Hepatocyte (in vitro differentiated cells): ENCODE results near the gene IL2RA. TPM values are rescaled to one million over a fixed set of nuclear protein-coding genes. Genes with fewer than 3 reads are reported as not detected.

Source experiments
- DNase-seq: peaks from one replicate; pipeline ENCODE4 v3.0.0-alpha.2; 2016; ENCODE audit warnings: low spot score
- H2AFZ ChIP-seq: fragments of 200-600 bp; sonication (generic); 2 replicates; pipeline ENCODE4 v1.6.0; 2016; ENCODE audit warnings: antibody characterized with exemption, mild to moderate bottlenecking
- H3K27ac ChIP-seq: fragments of 200-600 bp; sonication (generic); 2 replicates; pipeline ENCODE4 v1.5.1; 2016; ENCODE audit warnings: mild to moderate bottlenecking
- H3K27me3 ChIP-seq: fragments of 200-600 bp; sonication (generic); 2 replicates; pipeline ENCODE4 v1.6.1; 2016
- H3K36me3 ChIP-seq: fragments of 200-600 bp; sonication (generic); replicated peaks from 2 replicates; pipeline ENCODE4 v1.5.1; 2016; ENCODE audit warnings: low read depth; ENCODE audit not compliant: insufficient read depth
- H3K4me1 ChIP-seq: fragments of 200-600 bp; sonication (generic); 2 replicates; pipeline ENCODE4 v1.5.1; 2016; ENCODE audit warnings: mild to moderate bottlenecking, moderate library complexity; ENCODE audit not compliant: insufficient read depth
- H3K4me2 ChIP-seq: fragments of 200-600 bp; sonication (generic); 2 replicates; pipeline ENCODE4 v1.6.0; 2016
- H3K4me3 ChIP-seq: fragments of 200-600 bp; sonication (generic); 2 replicates; pipeline ENCODE4 v1.5.1; 2016; ENCODE audit warnings: mild to moderate bottlenecking
- H3K79me2 ChIP-seq: fragments of 200-600 bp; sonication (generic); 2 replicates; pipeline ENCODE4 v1.6.0; 2017; ENCODE audit warnings: mild to moderate bottlenecking
- H3K9me2 ChIP-seq: fragments of 200-600 bp; sonication (generic); replicated peaks from 2 replicates; pipeline ENCODE4 v1.6.0; 2017; ENCODE audit warnings: mild to moderate bottlenecking; ENCODE audit not compliant: insufficient read depth
- H3K9me3 ChIP-seq: fragments of 200-600 bp; sonication (generic); 2 replicates; pipeline ENCODE4 v1.5.1; 2016; ENCODE audit warnings: low read depth, mild to moderate bottlenecking
- H4K20me1 ChIP-seq: fragments of 200-600 bp; sonication (generic); 2 replicates; pipeline ENCODE4 v1.6.0; 2016; ENCODE audit warnings: mild to moderate bottlenecking; ENCODE audit not compliant: insufficient read depth, poor library complexity, severe bottlenecking
- EZH2 ChIP-seq: fragments of 200-600 bp; sonication (generic); IDR thresholded peaks from 2 replicates; pipeline ENCODE4 v1.6.1; 2016; ENCODE audit warnings: antibody characterized with exemption, mild to moderate bottlenecking, borderline replicate concordance
- EZH2phosphoT487 ChIP-seq: fragments of 200-600 bp; sonication (generic); IDR thresholded peaks from one replicate; pipeline ENCODE4 v1.6.1; 2018; ENCODE audit warnings: antibody characterized with exemption, mild to moderate bottlenecking, low read depth, moderate library complexity; ENCODE audit not compliant: unreplicated experiment, severe bottlenecking
- WGBS: methylation state at CpG from one replicate; pipeline ENCODE4 v1.1.6; 2016; ENCODE audit warnings: low lambda C conversion rate; ENCODE audit errors: missing lambda C conversion rate; 5-methylcytosine and 5-hydroxymethylcytosine counted together
- polyA plus RNA-seq: library from polyadenylated mRNA; unstranded; fragments of >200 nt; fragmentation: Nextera tagmentation; extraction: Ambion mirVana; gene quantifications from 2 replicates; pipeline ENCODE4 v1.2.1, GENCODE V29; 2016
- total RNA-seq: library from RNA; depleted of rRNA; stranded (reverse); fragments of >200 nt; gene quantifications from 2 replicates; pipeline ENCODE4 v1.2.3, GENCODE V29; 2014
- TF ChIP-seq, protein P1 (sequence below): fragments of 200-600 bp; sonication (generic); IDR thresholded peaks from 2 replicates; pipeline ENCODE4 v1.5.1; 2016; ENCODE audit warnings: antibody characterized with exemption, mild to moderate bottlenecking; ENCODE audit not compliant: poor library complexity

IL2RA gene
- total RNA-seq (not detected in 2 replicates), polyA plus RNA-seq (not detected in 2 replicates)

DNA sequence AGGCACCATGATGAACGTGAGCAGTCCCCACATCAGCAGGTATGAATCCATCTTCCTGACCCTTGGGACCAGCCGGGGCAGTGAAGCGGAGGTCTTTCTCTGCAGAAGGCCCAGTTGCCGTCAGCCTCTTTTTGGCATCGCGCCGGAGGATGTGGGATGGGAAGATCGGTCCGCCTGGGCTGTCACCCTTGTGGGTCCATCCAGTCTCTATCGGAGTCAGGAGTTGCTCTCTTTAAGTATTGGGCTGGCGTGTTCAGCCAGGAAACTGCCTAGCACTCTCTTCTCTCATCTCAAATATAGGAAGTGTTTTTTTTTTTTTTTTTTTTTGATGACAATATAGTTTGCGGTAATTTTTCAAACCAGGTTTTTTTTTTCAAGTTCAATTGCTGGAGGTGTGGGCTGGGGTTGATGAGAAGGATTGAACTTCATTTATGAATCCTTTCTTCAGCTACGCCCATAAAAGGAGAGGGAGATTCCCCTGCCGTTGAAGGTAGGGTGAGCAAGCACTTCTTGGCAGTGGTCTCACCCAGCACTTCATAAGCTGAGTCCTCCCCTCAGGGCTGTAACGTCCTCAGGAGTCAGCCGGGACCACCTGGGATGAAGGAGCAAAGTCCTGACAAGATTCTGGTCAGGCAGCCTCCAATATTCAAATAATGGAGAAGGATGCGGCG, at the start of gene IL2RA:
IL2RA (minus strand) TSS at position 267 of the 671 bp plus-strand sequence; CDS start at position 51, 216 bp downstream.
- TF ChIP-seq EZH2phosphoT487: no peak
- TF ChIP-seq EZH2: no peak
- TF ChIP-seq, protein P1, sequence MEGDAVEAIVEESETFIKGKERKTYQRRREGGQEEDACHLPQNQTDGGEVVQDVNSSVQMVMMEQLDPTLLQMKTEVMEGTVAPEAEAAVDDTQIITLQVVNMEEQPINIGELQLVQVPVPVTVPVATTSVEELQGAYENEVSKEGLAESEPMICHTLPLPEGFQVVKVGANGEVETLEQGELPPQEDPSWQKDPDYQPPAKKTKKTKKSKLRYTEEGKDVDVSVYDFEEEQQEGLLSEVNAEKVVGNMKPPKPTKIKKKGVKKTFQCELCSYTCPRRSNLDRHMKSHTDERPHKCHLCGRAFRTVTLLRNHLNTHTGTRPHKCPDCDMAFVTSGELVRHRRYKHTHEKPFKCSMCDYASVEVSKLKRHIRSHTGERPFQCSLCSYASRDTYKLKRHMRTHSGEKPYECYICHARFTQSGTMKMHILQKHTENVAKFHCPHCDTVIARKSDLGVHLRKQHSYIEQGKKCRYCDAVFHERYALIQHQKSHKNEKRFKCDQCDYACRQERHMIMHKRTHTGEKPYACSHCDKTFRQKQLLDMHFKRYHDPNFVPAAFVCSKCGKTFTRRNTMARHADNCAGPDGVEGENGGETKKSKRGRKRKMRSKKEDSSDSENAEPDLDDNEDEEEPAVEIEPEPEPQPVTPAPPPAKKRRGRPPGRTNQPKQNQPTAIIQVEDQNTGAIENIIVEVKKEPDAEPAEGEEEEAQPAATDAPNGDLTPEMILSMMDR: no peak
- peaks cover 18% of the 10 kb centered on the region for H3K27me3 ChIP-seq
- H3K4me2 ChIP-seq: no peak within 1 kb of the TSS
- 90% methylated on average over 18 of the region's 18 CpGs for WGBS
- DNase-seq: no peak
- H4K20me1 ChIP-seq: no peaks in the 10 kb centered on the region
- H3K36me3 ChIP-seq: no peaks in the 10 kb centered on the region
- H3K79me2 ChIP-seq: no peaks in the 10 kb centered on the region
- no peak within 1 kb of the TSS for H3K4me3 ChIP-seq
- no peaks in the 10 kb centered on the region for H3K9me2 ChIP-seq
- H3K27ac ChIP-seq: no peak within 1 kb of the TSS
- H3K9me3 ChIP-seq: no peaks in the 10 kb centered on the region
- no peaks in the 10 kb centered on the region for H3K4me1 ChIP-seq
- no peak within 1 kb of the TSS for H2AFZ ChIP-seq

DNA sequence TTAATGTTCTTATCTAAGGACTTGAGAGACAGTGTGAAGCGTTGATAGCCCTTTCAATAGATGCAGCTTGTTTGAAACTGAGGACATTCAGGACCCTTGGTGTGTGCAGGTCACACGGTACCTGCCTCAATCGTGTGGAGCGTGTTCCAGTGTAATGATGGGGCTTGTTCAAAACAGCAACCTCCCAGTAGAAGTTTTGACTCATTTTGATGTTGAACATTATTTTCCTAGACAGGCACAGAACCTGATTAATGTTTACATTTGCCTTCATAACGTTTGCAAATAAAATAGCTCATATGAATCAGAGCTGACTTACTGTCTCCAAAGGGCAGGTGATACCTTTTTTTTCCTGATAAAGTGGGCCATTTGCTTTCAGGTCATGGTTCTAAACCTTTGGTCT, 48.0 kb upstream of the IL2RA start:
- DNase-seq: no peak

DNA sequence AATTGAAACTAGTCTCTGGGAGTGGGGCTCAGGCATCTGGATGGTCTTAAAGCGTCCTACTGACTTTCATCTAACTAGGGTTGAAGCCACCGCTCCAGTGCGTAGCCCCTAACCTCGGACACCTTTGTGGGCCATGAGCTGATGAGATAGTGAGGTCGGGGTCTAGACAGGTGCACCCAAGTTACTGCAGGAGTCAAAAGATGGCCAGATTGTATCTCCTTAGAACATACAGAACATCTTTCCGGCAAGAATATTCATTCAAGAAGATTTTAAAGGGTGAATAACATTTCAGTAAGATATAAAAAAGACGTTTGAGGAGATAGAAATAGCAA, 47.2 kb upstream of the IL2RA start:
- Histone ChIP-seq H3K9me3 (no peaks in the 10 kb centered on the region), H3K4me3 (no peak overlapping the region), H3K27me3 (no peaks in the 10 kb centered on the region), H3K79me2 (peaks cover 7% of the 10 kb centered on the region), H3K4me1 (no peaks in the 10 kb centered on the region), H2AFZ (no peak overlapping the region), H3K4me2 (no peak overlapping the region), H3K27ac (no peak overlapping the region), H4K20me1 (peaks cover 4% of the 10 kb centered on the region), H3K36me3 (peaks cover 8% of the 10 kb centered on the region), H3K9me2 (no peaks in the 10 kb centered on the region)
- TF ChIP-seq EZH2phosphoT487 (no peak), EZH2 (no peak)
- TF ChIP-seq, protein P1: no peak
- no peak for DNase-seq
- 88% methylated on average over 7 of the region's 7 CpGs for WGBS

More for the DNA sequence above, 48.0 kb upstream of the IL2RA start:
- Histone ChIP-seq H4K20me1 (peaks cover 4% of the 10 kb centered on the region), H3K4me3 (no peak overlapping the region), H3K9me3 (no peaks in the 10 kb centered on the region), H3K36me3 (peaks cover 8% of the 10 kb centered on the region), H3K4me2 (no peak overlapping the region), H2AFZ (no peak overlapping the region), H3K4me1 (no peaks in the 10 kb centered on the region), H3K79me2 (peaks cover 5% of the 10 kb centered on the region), H3K27me3 (no peaks in the 10 kb centered on the region), H3K9me2 (no peaks in the 10 kb centered on the region), H3K27ac (no peak overlapping the region)
- TF ChIP-seq EZH2: no peak
- TF ChIP-seq, protein P1: no peak
- TF ChIP-seq EZH2phosphoT487: no peak
- 87% methylated on average over 5 of the region's 5 CpGs for WGBS
